Lower leg skin (tissue), 4 donors: ENCODE results near the gene PHF12. TPM values are rescaled to one million over a fixed set of nuclear protein-coding genes. Genes with fewer than 3 reads are reported as not detected.
A peak's percentile ranks its signal among the peaks of the same experiment; 100 is the strongest.
"Not testable (repeated sequence)": the region's sequence is repeated elsewhere in the genome, so short reads cannot be mapped to it uniquely, and the experiment has no call there.

Source experiments
- DNase-seq, 2 donors: peaks; one replicate each; pipeline ENCODE4 v3.0.0-alpha.2; 2019; ENCODE audit warnings: low spot score in 2 of 2
- H3K4me3 ChIP-seq: fragments of 200-600 bp; sonication (generic); 2 replicates; pipeline ENCODE4 v1.5.1; 2017; ENCODE audit warnings: mild to moderate bottlenecking, low read depth; ENCODE audit not compliant: poor library complexity, severe bottlenecking
- CTCF ChIP-seq, 3 donors: fragments of 450-650 bp; IDR thresholded peaks; one replicate each; pipeline ENCODE4 v1.5.1; 2016; ENCODE audit warnings: antibody characterized with exemption in 3 of 3, mild to moderate bottlenecking in 3 of 3, moderate library complexity in 2 of 3
- POLR2A ChIP-seq, 2 donors: fragments of 450-650 bp; IDR thresholded peaks; one replicate each; pipeline ENCODE4 v1.6.1; 2016 to 2017; ENCODE audit warnings: antibody characterized with exemption in 2 of 2, mild to moderate bottlenecking in 1 of 2, moderate library complexity in 1 of 2
- WGBS, 2 donors: methylation state at CpG; one replicate each; pipeline ENCODE4 v1.1.5; 2018; 5-methylcytosine and 5-hydroxymethylcytosine counted together
- intact Hi-C: fragments of 100-400 bp; cut with DNase I; formaldehyde crosslinking; loops from one replicate; pipeline ENCODE4 v1.15.0; 2023; ENCODE audit warnings: low total_unique reads
- total RNA-seq, 4 donors: library from RNA; depleted of rRNA; stranded (reverse); fragments of >200 nt; gene quantifications; one replicate each; pipeline ENCODE4 v1.1.0, GENCODE V29; 2016

Gene PHF12
- total RNA-seq, 4 donors from 2014 or later = 24.4 to 52.9 (median 42.7) TPM

DNA sequence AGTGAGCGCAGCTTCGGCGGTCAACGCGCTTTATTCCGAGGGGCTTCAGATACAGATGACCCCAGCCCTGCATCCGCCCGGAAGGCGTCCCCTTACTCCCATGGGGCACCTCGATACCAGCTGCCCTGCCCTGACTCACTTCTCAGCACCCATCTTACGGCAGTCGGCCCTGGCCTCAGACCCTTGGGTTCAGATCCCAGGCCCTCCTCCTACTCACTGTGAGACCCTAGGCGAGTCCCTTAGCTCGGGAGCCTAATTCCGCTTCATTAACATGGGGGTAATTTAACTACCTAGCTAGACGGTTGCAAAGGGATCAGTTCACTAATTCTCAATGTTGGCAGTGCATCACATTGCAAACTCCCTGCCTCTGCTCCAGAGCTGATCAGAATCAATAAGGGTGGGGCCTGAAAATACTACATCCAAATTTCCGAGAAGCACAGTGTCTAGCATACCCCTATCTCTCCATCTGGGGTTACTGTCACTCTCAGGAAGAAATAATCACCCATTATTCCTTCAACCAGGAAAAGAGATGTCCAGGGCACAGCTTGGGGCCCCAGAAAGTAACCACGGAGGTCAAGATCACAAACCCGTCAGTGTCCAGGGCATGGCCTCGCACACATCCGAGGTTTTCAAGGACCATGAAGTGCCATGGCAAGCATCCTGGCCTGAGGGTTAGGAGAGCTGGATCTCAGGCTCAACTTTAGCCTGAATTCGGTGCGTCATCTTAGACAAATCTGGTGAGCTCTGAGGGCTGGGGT lies 53.4 kb downstream of the PHF12 start:
- TF ChIP-seq POLR2A (IDR thresholded peaks at IDR 0.05) (no peak), CTCF (IDR thresholded peaks at IDR 0.05) (no peak)
- no peak for DNase-seq
- 21 to 34% methylated on average over 14 to 22 of the region's 23 CpGs for WGBS, 2 donors
- intact Hi-C loops = no loop called here
- peak overlapping the region; percentile 83 for H3K4me3 ChIP-seq

DNA sequence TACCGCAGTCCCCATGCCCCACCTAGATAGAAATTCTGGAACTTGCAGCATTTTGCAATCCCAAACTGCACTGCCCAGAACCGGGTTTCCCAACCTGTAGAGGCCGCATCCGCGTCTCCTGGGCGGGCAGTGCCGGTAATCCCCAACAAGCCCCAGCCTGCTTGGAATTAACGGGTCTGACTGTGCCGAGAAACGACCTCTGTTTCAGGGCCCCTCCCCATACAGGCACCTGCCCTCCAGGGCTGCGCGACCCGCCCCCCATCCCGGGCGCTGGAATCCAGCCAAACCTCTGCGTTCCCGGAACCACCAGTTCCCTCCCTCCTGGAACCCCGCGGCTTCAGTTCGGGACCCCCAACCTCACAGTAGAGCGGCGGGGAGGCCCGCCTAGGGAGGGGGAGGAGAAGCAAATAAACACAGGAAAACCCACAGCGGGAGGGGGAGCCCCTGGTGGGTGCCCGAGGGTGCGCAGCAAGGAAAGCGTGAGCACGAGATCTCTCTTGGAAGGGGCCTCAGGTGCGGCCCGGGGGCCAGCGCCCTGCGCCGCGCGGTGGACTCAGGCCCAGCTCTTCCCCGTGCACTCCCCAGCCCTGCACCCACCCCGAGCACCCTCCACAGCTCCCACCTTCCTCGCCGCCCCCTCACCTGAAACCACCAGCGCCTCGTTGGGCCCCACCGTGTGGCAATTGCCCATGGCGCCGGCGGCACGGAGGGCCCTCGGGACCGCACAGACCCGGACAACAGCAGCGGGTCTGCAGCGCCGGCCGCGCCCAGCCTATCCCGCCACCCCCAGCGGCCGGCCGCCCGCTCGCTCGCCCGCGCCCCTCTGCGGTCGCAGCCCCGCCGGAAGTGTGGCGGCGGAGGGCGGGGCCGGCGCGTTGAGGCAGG lies 54.2 kb downstream of the PHF12 start, which contains the start of gene FLOT2:
FLOT2 (minus strand) TSS at position 850 of the 885 bp plus-strand sequence; CDS start at position 691, 159 bp downstream.
- intact Hi-C loops = no loop called here
- H3K4me3 ChIP-seq = peak within 1 kb of the TSS; percentile 83
- TF ChIP-seq POLR2A (IDR thresholded peaks at IDR 0.05) (no peak), CTCF (IDR thresholded peaks at IDR 0.05) (no peak)
- 0% methylated on average over 27 to 54 of the region's 73 CpGs for WGBS, 2 donors
- DNase-seq = peak; percentile 73 to 94

DNA sequence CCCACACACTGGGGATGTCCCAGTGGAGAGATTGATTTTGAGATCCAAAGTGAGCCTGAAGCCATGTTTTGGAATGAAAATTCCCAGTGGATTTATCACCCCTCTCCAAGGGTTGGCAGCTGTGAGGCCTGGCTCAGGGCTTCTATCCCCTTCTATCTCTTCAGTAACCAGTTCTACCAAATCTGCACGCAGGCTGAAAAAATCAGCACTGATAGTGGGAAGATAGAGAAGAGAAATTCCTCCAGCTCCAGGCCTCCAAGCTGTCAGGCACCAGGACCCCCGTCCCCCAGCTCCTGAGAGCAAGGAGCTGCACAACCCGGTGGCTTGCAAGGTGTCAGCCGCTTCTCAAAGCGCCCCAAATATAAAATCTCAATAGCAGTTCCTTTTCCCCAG lies 54.8 kb downstream of the PHF12 start:
- no peak for DNase-seq
- TF ChIP-seq CTCF (IDR thresholded peaks at IDR 0.05) = no peak
- intact Hi-C loops = no loop called here
- WGBS, 2 donors = 7 to 17% methylated on average over 5 of the region's 5 CpGs
- H3K4me3 ChIP-seq = peak overlapping the region; percentile 83

GRCh38 chr17:28895794-28896447 lies 55.4 kb downstream of the PHF12 start:
- TF ChIP-seq POLR2A (IDR thresholded peaks at IDR 0.05) (no peak), CTCF (IDR thresholded peaks at IDR 0.05) (no peak)
- DNase-seq = no peak
- 35 to 40% methylated on average over 3 of the region's 3 CpGs for WGBS, 2 donors
- intact Hi-C loops = no loop called here
- H3K4me3 ChIP-seq = no peak overlapping the region

DNA sequence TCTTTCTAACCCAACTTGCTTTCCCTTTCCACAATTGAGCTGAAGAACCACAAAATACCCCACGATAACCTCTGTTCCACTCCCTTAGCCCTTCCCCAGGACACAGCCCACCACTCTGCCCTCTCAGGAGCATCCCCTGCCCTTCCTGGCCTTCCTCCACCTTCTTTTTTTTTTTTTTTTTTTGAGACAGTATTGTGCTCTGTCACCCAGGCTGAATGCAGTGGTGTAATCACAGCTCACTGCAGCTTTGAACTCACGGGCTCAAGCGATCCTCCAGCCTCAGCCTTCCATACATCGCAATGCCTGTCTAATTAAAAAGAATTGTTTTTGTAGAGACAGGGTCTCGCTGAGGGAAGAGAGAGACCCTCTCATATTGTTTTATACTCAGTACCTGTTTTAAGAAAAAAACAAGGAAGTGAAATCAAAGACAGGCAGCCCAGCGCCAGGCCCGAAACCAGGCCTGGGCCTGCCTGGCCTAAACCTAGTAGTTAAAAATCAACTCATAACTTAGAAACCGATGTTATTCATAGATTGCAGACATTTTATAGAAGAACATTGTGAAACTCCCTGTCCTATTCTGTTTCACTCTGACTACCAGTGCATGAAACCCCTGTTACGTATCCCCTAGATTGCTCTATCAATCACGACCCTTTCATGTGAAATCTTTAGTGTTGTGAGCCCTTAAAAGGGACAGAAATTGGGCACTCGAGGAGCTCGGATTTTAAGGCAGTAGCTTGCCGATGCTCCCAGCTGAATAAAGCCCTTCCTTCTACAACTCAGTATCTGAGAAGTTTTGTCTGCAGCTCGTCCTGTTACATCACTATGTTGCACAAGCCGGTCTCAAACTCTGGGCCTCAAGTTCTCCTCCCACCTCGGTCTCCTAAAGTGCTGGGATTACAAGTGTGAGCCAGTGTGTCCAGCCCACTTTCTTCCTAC lies 57.8 kb downstream of the PHF12 start:
- 53 to 55% methylated on average over 16 of the region's 16 CpGs for WGBS, 2 donors
- DNase-seq, intact Hi-C loops, H3K4me3 ChIP-seq: not testable (repeated sequence)
